Stimulated activated CD4-positive, alpha-beta T cell treated with anti-CD3 and anti-CD28 coated beads, TNF-alpha, amount 100 ng/mL, for 1 hour (primary cell): Measurements from ENCODE around the gene ZCCHC9.

Source experiments
- DNase-seq, 3 donors: peaks; one replicate each; pipeline ENCODE4 v3.0.0-alpha.2; 2020; ENCODE audit warnings: low read depth in 3 of 3, low spot score in 1 of 3

Gene ZCCHC9

DNA sequence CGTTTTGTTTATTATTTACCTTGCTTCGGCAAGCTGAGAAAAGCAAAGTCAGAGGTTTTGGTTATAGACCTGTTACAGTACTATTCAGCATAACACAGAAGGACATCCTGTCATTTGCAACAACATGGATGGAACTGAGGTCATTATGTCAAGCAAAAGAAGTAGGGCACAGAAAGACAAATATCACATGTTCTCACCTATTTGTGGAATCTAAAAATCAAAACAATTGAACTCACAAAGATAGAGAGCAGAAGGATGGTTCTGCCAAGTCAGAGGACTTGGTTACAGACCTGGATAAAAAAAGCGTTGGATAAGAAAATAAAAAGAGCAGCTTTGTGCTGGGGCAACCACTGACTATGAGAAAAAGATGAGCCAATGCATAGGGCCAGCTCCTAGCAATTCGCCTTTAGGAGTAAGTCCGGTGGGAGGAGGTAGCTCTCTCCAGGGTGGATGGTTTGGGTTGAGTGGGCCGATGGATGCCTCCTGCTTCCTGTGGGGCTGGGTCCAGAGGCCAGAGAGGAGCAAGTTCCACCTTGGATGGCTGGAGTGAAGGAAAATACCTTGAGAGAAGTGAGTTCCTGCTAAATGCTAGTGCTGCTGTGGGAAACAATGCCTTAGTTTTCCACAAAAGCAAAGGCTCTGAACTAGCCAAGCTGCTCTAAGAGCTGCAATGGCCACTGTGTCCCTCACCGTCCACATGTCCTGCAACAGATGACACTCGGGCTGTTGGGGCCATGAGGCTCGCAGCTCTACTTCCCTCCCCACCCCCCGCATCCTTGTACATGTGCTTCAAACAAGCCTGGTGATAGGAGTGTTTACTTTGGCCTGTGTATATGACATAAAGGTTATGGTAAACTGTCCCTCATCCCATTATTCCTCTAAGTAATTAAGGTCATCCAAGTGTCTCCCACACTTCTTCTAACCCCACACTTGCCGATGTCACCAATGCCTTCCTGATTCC, 54.2 kb downstream of the ZCCHC9 start:
- DNase-seq: no peak

DNA sequence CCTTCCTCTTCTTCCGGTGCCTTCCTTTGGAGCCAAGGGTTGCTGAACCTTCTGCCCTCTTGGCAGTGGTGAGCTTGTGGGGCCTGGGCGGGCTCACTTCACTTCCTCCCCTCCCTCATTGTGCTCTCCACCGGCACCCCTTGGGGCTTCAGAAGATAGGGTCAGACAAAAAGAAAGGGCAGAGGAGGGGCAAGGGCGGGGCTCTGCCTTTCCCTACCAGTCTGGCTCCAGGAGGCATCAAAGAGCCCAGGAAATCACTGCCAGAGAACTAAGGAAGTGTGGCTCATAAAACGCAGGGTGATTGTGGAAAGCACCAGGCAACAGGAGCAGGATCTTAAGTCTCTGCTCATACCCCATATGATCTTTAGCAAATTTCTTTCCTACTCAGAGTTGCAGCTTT, 57.7 kb downstream of the ZCCHC9 start:
- DNase-seq: no peak

- DNase-seq: no peak
Observed at GRCh38 chr5:81359881-81360280, 58.5 kb downstream of the ZCCHC9 start.

- no peak for DNase-seq
Observed at GRCh38 chr5:81360640-81361039, 59.3 kb downstream of the ZCCHC9 start.

DNA sequence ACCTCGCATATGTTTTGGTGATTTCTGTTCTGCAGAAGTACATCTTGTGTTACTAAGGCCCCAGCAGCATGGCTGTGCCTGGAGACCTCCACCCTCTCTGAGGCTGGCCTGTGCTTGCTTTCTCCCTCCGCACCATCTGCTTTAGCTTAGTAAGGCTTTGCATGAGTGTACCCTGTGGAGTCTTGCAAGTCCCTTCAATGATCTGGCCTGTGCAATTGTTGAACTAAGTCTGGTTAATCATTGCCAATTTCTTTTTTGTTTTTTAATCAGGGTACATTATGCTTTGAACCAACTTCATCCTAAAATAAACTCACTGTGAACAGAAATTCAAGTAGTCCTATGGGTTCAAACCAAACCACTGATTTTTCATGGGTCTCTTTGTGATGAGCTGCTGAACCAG, 60.2 kb downstream of the ZCCHC9 start:
- no peak for DNase-seq
